ENCODE results near the gene RNASE11.

DNA sequence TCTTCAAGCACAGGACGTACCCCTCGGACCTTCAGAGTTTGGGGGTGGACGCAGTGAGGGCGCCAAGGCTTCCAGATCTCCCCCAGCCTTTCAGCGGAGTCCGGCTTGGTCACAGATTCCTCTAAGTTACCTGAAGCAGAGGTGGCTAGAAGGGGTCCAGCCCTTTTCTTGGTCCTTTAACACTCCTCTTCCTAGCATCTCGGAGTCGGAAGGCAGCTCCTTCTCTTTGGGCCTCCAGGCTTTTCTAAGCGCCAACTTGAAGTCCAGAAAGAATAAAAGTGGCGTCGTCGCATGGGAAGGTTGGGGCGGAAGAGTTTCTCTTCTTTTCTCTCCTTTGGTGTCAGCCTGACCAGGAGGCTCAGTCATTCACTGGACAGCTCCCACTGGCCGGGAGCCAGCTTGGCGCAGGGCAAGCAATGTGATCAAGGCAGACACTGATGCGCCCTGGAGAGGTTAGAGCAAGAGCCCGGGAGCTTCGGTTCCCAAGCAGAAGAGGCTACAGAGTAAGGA is 44.1 kb upstream of the RNASE11 start:
- TF ChIP-seq, protein P1, sequence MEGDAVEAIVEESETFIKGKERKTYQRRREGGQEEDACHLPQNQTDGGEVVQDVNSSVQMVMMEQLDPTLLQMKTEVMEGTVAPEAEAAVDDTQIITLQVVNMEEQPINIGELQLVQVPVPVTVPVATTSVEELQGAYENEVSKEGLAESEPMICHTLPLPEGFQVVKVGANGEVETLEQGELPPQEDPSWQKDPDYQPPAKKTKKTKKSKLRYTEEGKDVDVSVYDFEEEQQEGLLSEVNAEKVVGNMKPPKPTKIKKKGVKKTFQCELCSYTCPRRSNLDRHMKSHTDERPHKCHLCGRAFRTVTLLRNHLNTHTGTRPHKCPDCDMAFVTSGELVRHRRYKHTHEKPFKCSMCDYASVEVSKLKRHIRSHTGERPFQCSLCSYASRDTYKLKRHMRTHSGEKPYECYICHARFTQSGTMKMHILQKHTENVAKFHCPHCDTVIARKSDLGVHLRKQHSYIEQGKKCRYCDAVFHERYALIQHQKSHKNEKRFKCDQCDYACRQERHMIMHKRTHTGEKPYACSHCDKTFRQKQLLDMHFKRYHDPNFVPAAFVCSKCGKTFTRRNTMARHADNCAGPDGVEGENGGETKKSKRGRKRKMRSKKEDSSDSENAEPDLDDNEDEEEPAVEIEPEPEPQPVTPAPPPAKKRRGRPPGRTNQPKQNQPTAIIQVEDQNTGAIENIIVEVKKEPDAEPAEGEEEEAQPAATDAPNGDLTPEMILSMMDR (IDR thresholded peaks at IDR 0.05; ENCODE audit: extremely low read depth in 1 of 2, insufficient read depth in 1 of 2, low read depth in 1 of 2, low read length in 2 of 2), result no peak
- no peak for TF ChIP-seq EZH2 (IDR thresholded peaks at IDR 0.05; ENCODE audit: borderline replicate concordance, low read depth, low read length, severe bottlenecking)
- no peak for TF ChIP-seq POLR2A (IDR thresholded peaks at IDR 0.05; ENCODE audit: low read depth, low read length)
